Coronary artery (tissue), 2 donors: ENCODE results near the gene LY6G5C.

Experiments
- DNase-seq: peaks from one replicate; pipeline ENCODE4 v3.0.0-alpha.2; 2017; ENCODE audit warnings: low spot score
- H3K27ac ChIP-seq, 2 donors: fragments of 200-600 bp; sonication (generic); one replicate each; pipeline ENCODE4 v1.5.1; 2016 to 2019
- H3K4me3 ChIP-seq: fragments of 200-600 bp; sonication (generic); 2 replicates; pipeline ENCODE4 v1.5.1; 2016; ENCODE audit warnings: mild to moderate bottlenecking, moderate library complexity
- TF ChIP-seq, protein P1 (sequence below): fragments of 200-600 bp; sonication (generic); IDR thresholded peaks from one replicate; pipeline ENCODE4 v1.5.1; 2019; ENCODE audit warnings: antibody characterized with exemption

Gene LY6G5C

DNA sequence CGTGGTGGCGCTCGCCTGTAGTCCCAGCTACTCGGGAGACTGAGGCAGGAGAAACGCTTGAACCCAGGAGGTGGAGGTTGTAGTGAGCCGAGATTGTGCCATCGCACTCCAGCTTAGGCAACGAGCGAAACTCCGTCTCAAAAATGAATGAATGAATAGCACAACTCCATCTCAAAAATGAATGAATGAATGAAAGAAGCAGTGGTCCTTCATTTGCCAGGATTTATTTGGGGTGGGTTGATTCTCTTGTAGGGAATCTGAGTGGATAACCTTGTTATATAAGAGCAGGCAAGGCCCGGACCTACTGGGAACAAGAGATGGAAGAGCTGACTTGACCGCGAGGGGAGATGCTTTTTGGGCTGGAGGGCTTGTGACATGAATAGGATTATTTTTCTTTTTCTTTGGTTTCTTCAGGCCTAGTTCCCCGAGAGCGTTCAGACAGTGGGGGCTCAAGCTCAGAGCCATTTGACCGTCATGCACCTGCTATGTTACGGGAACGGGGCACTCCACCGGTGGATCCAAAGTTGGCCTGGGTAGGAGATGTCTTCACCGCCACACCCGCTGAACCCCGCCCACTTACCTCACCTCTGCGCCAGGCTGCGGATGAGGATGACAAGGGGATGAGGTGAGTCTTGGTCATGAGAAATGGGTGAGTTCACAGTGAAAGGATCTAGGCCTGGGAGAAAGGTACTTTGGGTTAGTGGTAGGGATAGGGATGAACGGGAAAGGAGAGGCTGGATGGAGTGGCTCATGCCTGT, 50.5 kb downstream of the LY6G5C start:
- H3K27ac ChIP-seq: no peak overlapping the region
- H3K4me3 ChIP-seq: no peak overlapping the region
- no peak for DNase-seq
- TF ChIP-seq, protein P1, sequence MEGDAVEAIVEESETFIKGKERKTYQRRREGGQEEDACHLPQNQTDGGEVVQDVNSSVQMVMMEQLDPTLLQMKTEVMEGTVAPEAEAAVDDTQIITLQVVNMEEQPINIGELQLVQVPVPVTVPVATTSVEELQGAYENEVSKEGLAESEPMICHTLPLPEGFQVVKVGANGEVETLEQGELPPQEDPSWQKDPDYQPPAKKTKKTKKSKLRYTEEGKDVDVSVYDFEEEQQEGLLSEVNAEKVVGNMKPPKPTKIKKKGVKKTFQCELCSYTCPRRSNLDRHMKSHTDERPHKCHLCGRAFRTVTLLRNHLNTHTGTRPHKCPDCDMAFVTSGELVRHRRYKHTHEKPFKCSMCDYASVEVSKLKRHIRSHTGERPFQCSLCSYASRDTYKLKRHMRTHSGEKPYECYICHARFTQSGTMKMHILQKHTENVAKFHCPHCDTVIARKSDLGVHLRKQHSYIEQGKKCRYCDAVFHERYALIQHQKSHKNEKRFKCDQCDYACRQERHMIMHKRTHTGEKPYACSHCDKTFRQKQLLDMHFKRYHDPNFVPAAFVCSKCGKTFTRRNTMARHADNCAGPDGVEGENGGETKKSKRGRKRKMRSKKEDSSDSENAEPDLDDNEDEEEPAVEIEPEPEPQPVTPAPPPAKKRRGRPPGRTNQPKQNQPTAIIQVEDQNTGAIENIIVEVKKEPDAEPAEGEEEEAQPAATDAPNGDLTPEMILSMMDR: no peak

DNA sequence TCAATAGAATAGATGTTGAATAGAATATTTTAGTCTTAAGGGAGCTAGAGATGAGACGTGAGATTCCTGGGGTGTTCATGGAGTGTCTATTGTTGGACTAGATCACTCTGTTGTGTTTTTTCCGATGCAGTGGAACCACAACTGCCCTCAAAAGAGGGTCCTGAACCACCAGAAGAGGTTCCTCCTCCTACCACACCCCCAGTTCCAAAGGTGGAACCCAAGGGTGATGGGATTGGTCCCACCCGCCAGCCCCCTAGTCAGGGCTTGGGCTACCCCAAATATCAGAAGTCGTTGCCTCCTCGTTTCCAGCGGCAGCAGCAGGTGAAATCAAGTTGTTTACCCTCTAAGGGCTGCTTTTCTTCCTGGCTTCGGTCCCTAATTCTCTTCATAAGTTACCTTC, 51.9 kb downstream of the LY6G5C start:
- Histone ChIP-seq H3K4me3 (no peak overlapping the region), H3K27ac (no peak overlapping the region)
- TF ChIP-seq, protein P1: no peak
- no peak for DNase-seq

- no peak for DNase-seq
Measured at GRCh38 chr6:31627690-31628287, 53.1 kb downstream of the LY6G5C start.

DNA sequence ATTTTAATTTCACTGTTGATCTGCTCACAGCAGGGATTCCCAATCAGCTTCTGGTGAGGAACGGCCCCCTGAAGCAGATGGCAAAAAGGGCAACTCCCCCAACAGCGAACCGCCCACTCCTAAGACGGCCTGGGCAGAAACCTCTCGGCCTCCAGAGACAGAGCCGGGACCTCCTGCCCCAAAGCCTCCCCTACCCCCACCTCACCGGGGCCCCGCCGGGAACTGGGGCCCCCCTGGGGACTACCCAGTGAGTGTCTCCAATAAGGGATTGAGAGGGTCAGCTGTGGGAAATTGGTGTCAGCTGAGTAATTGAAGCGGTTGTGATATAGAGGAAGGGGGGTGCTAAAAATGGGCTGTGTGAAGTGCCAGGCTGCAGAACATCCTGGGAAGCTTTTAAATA, 53.9 kb downstream of the LY6G5C start:
- TF ChIP-seq, protein P1: no peak
- Histone ChIP-seq H3K27ac (no peak overlapping the region), H3K4me3 (no peak overlapping the region)
- no peak for DNase-seq

More at GRCh38 chr6:31627690-31628287, 53.1 kb downstream of the LY6G5C start:
- no peak overlapping the region for H3K27ac ChIP-seq
- TF ChIP-seq, protein P1: no peak
- H3K4me3 ChIP-seq: no peak overlapping the region
